Stomach smooth muscle (tissue), 2 donors: Measurements from ENCODE around the gene FLNA.

Source experiments
- H3K27ac ChIP-seq: one replicate; pipeline ENCODE4 v1.7.0; 2013; ENCODE audit warnings: mild to moderate bottlenecking, low read length, inconsistent platforms
- H3K27me3 ChIP-seq, 2 donors: one replicate each; pipeline ENCODE4 v1.7.0; 2013; ENCODE audit warnings: low read length in 2 of 2; ENCODE audit not compliant: insufficient read depth in 2 of 2, control insufficient read depth in 1 of 2
- H3K36me3 ChIP-seq, 2 donors: one replicate each; pipeline ENCODE4 v1.7.0; 2013; ENCODE audit warnings: low read length in 2 of 2; ENCODE audit not compliant: control insufficient read depth in 2 of 2, insufficient read depth in 2 of 2
- H3K4me1 ChIP-seq: one replicate; pipeline ENCODE4 v1.7.0; 2013; ENCODE audit warnings: low read length; ENCODE audit not compliant: control insufficient read depth, insufficient read depth
- H3K4me3 ChIP-seq, 2 donors: one replicate each; pipeline ENCODE4 v1.7.0; 2013; ENCODE audit warnings: low read length in 2 of 2
- H3K9ac ChIP-seq, 2 donors: one replicate each; pipeline ENCODE4 v1.7.0; 2013; ENCODE audit warnings: low read length in 2 of 2, mild to moderate bottlenecking in 1 of 2
- H3K9me3 ChIP-seq, 2 donors: one replicate each; pipeline ENCODE4 v1.7.0; 2013; ENCODE audit warnings: low read length in 2 of 2; ENCODE audit not compliant: control insufficient read depth in 2 of 2
- donor health status: healthy.
- donor health status: Pancreatic carcinoma.

The FLNA gene

GRCh38 chrX:154317391-154317995 lies 56.9 kb downstream of the FLNA start:
- Histone ChIP-seq H3K27ac (no peak overlapping the region), H3K9me3 (no peaks in the 10 kb centered on the region), H3K27me3 (peaks cover 0 to 12% of the 10 kb centered on the region in 2 donors), H3K4me3 (no peak overlapping the region), H3K4me1 (no peaks in the 10 kb centered on the region), H3K36me3 (no peaks in the 10 kb centered on the region), H3K9ac (no peak overlapping the region)

- Histone ChIP-seq H3K36me3 (no peaks in the 10 kb centered on the region), H3K4me3 (no peak overlapping the region), H3K9me3 (no peaks in the 10 kb centered on the region), H3K9ac (no peak overlapping the region), H3K27me3 (peaks cover 0 to 5% of the 10 kb centered on the region in 2 donors), H3K4me1 (no peaks in the 10 kb centered on the region), H3K27ac (no peak overlapping the region)
Observed at GRCh38 chrX:154315416-154315815, 59.0 kb downstream of the FLNA start.

- no peaks in the 10 kb centered on the region for H3K36me3 ChIP-seq
- H3K27me3 ChIP-seq = peaks cover 0 to 7% of the 10 kb centered on the region in 2 donors
- H3K9ac ChIP-seq = no peak overlapping the region
- H3K9me3 ChIP-seq = no peaks in the 10 kb centered on the region
- no peak overlapping the region for H3K27ac ChIP-seq
- no peak overlapping the region for H3K4me3 ChIP-seq
- H3K4me1 ChIP-seq = no peaks in the 10 kb centered on the region
Observed at GRCh38 chrX:154313147-154313546, 61.3 kb downstream of the FLNA start.

DNA sequence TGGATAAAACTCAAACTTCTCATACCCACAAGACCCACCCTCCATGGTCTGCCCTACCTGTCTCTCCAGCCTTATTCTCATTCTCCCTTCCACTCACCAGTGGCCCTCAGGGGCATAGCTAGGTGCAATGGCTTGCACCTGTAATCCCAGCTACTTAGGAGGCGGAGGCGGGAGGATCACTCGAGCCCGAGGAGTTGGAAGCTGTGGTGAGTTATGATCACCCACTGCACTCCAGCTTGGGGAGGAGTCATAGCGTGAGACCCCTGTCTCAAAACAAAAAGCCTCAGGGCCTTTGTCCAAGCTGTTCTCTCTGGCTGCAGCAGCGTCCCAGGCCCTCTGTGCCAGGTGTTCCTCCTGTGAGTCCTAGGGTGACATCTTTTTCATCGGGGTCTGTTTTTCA lies 62.3 kb downstream of the FLNA start:
- H3K4me1 ChIP-seq = no peaks in the 10 kb centered on the region
- no peaks in the 10 kb centered on the region for H3K36me3 ChIP-seq
- H3K9me3 ChIP-seq = no peaks in the 10 kb centered on the region
- no peak overlapping the region for H3K4me3 ChIP-seq
- H3K27me3 ChIP-seq = peaks cover 0 to 4% of the 10 kb centered on the region in 2 donors
- H3K27ac ChIP-seq = no peak overlapping the region
- no peak overlapping the region for H3K9ac ChIP-seq

- Histone ChIP-seq H3K9me3 (no peaks in the 10 kb centered on the region), H3K27ac (no peak overlapping the region), H3K36me3 (no peaks in the 10 kb centered on the region), H3K9ac (no peak overlapping the region), H3K4me3 (no peak overlapping the region), H3K4me1 (no peaks in the 10 kb centered on the region), H3K27me3 (peaks cover 0 to 4% of the 10 kb centered on the region in 2 donors)
Observed at GRCh38 chrX:154310616-154311536, 63.6 kb downstream of the FLNA start.

DNA sequence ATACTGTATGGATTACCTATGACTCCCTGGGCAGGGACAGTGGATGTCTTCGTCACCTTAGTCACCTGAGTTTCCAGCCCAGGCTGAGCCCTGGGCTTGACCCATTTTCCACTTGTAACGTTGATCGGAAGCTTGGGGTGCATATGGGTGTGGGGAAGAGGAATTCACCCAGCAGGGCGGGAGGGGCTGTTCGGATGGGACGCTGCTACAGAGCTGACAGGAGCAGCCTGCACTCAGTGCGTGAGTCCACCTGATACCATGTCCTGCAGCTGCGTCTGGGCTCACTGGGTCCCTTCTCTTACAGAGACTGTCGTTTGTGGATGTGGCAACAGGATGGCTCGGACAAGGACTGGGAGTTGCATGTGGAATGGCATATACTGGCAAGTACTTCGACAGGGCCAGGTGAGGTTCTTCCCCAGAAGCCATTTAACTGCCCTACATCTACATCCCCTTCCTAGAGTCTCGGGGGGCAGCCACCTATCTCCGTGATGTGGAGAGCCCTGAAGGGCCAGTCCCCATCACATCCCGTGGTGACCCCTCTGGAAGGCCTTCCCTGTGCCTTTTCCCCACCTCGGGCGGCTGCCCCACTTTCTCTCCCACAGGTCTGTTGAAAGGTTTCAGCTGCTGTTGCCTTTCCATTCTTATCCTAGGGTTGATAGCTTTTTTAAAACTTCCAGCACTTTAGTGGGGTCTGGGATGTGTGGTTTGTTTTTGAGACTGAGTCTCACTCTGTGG lies 65.2 kb downstream of the FLNA start:
- H3K4me1 ChIP-seq = no peaks in the 10 kb centered on the region
- no peak overlapping the region for H3K4me3 ChIP-seq
- no peak overlapping the region for H3K9ac ChIP-seq
- H3K27me3 ChIP-seq = peaks cover 0 to 7% of the 10 kb centered on the region in 2 donors
- H3K36me3 ChIP-seq = no peaks in the 10 kb centered on the region
- no peaks in the 10 kb centered on the region for H3K9me3 ChIP-seq
- no peak overlapping the region for H3K27ac ChIP-seq

GRCh38 chrX:154308108-154308946 lies 66.1 kb downstream of the FLNA start:
- no peaks in the 10 kb centered on the region for H3K36me3 ChIP-seq
- H3K9ac ChIP-seq = no peak overlapping the region
- no peaks in the 10 kb centered on the region for H3K9me3 ChIP-seq
- no peak overlapping the region for H3K4me3 ChIP-seq
- H3K27ac ChIP-seq = no peak overlapping the region
- no peaks in the 10 kb centered on the region for H3K4me1 ChIP-seq
- peaks cover 0 to 4% of the 10 kb centered on the region in 2 donors for H3K27me3 ChIP-seq

DNA sequence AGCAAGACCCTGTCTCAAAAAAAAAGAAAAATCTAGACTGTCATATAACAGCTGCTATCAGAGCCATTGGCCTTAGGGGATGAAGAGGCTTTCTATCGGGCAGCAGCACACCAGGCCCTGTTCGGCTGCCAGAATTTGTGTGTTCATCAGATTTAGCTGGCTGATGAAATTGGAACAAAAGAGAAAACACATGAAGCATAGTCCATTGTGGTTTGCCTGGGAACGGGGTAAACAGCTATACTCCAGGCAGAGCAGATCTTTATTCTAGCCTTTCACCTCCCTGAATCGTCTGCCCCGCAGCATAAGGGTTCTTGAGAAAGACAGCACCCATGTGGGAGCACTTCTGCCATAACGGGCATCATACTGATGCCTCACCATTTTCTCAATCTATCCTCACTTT lies 67.2 kb downstream of the FLNA start:
- Histone ChIP-seq H3K9ac (no peak overlapping the region), H3K27ac (no peak overlapping the region), H3K9me3 (no peaks in the 10 kb centered on the region), H3K4me3 (no peak overlapping the region), H3K4me1 (no peaks in the 10 kb centered on the region), H3K27me3 (peaks cover 0 to 4% of the 10 kb centered on the region in 2 donors), H3K36me3 (no peaks in the 10 kb centered on the region)

GRCh38 chrX:154305541-154306205 lies 68.8 kb downstream of the FLNA start:
- H3K9ac ChIP-seq = no peak overlapping the region
- no peaks in the 10 kb centered on the region for H3K36me3 ChIP-seq
- peaks cover 0 to 4% of the 10 kb centered on the region in 2 donors for H3K27me3 ChIP-seq
- no peaks in the 10 kb centered on the region for H3K9me3 ChIP-seq
- H3K4me3 ChIP-seq = no peak overlapping the region
- H3K4me1 ChIP-seq = no peaks in the 10 kb centered on the region
- H3K27ac ChIP-seq = no peak overlapping the region

GRCh38 chrX:154304846-154305245 lies 69.6 kb downstream of the FLNA start:
- H3K9me3 ChIP-seq = no peaks in the 10 kb centered on the region
- H3K4me3 ChIP-seq = no peak overlapping the region
- H3K27ac ChIP-seq = no peak overlapping the region
- peaks cover 0 to 4% of the 10 kb centered on the region in 2 donors for H3K27me3 ChIP-seq
- H3K36me3 ChIP-seq = no peaks in the 10 kb centered on the region
- H3K4me1 ChIP-seq = no peaks in the 10 kb centered on the region
- no peak overlapping the region for H3K9ac ChIP-seq
